CD4-positive, alpha-beta T cell treated with Interleukin-4 for 1 hour (primary cell): ENCODE results near the gene DRAM1.
A peak's percentile ranks its signal among the peaks of the same experiment; 100 is the strongest.
"Not testable (repeated sequence)": the region's sequence is repeated elsewhere in the genome, so short reads cannot be mapped to it uniquely, and the experiment has no call there.

ENCODE experiments used
- DNase-seq, 2 donors: peaks; one replicate each; pipeline ENCODE4 v3.0.0-alpha.2; 2020 to 2022

DRAM1 gene, protein sequence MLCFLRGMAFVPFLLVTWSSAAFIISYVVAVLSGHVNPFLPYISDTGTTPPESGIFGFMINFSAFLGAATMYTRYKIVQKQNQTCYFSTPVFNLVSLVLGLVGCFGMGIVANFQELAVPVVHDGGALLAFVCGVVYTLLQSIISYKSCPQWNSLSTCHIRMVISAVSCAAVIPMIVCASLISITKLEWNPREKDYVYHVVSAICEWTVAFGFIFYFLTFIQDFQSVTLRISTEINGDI

GRCh38 chr12:101876861-101877805, at the start of gene DRAM1:
Gene DRAM1 (plus strand): TSS chr12:101877580. CDS start chr12:101877790, 210 bp downstream.
- peak; percentile 80 to 87 for DNase-seq

DNA sequence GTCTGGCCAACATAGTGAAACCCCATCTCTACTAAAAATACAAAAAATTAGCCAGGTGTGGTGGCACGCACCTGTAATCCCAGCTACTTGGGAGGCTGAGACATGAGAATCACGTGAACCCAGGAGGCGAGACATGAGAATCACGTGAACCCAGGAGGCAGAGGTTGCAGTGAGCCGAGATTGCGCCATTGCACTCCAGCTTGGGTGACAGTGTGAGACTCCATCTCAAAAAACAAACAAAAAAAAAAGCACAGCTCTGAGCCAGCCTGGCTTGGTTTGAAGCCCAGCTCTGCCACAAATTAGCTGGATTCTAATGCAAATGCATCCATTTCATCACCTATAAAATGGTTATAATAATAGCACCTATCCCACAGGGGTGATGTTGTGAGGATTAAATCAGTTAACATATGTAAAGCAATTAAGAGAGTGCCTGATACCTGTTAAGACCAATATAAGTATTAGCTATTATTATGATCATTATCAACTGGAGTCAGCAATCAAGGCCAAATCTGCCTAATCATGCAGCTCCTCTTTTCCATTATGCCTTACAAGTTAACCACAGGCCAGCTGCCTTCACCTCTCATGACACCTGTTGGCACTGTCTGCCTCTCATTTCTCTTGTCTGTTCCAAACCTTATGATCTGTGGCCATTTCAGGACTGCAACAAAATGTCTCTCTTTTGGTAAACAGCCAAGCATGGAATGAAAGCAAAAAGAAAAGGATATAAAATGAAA, 48.8 kb upstream of the DRAM1 start:
- DNase-seq = no peak

- peak in 1 of 2 donors; percentile 7 for DNase-seq
Observed at GRCh38 chr12:101829639-101830366, 47.6 kb upstream of the DRAM1 start.

GRCh38 chr12:101830367-101831325, 46.7 kb upstream of the DRAM1 start, which contains the start of gene GNPTAB:
Gene GNPTAB (minus strand): TSS chr12:101830959. CDS start chr12:101830675, 284 bp downstream.
- peak; percentile 96 to 97 for DNase-seq

DNA sequence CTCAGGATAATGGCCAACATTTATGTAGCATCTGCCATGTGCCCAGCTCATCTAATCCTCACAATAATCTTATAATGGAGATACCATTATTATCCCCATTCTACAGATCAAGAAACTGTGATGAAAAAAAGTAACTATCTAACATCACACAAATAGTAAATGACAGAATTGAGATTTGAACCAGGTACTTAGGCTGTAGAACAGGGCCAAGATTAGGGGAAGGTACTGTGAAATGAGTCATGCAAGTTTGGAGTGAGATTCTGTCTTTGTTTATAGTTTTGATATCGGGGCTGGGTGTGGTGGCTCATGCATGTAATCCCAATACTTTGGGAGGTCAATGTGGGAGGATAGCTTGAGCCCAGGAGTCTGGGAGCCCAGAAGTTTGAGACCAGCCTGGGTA, 45.4 kb upstream of the DRAM1 start:
- no peak for DNase-seq

GRCh38 chr12:101838628-101839323, 38.6 kb upstream of the DRAM1 start:
- peak in 1 of 2 donors; percentile 48 for DNase-seq

GRCh38 chr12:101839324-101840283, 37.8 kb upstream of the DRAM1 start:
- DNase-seq = peak; percentile 73 to 78

DNA sequence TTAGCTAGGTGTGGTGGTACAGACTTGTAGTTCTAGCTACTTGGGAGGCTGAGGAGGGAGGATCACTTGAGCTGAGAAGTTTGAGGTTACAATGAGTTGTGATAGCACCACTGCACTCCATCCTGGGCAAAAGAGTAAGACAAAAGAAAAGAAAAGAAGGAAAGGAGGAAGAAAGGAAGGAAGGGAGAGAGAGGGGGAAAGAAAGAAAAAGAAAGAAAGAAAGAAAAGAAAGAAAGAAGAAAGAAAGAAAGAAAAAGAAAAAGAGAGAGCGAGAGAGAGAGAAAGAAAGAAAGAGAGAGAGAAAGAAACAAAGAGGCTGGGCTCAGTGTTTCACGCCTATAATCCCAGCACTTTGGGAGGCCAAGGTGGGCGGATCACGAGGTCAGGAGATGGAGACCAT, 36.3 kb upstream of the DRAM1 start:
- DNase-seq = no peak

GRCh38 chr12:101845137-101845711, 32.2 kb upstream of the DRAM1 start:
- DNase-seq = no peak

DNA sequence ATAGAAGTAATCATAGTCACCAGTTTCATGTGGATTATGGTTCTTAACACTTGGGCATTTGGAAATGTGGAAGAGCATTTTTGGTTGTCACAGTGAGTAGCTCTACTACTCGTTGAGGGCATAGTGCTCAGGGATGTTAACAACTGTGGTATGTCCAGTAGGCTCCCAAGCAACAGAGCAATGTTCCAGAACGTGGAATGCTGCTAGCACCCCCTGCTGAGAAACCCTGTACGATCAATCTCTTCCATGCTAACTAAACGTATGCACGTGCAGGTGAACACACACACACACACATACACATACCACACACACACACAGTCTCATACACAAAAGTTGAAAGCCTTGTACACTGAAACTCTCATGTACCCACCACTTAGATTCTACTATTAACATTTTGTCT, 30.1 kb upstream of the DRAM1 start:
- DNase-seq = no peak

GRCh38 chr12:101850199-101850598, 27.2 kb upstream of the DRAM1 start:
- DNase-seq = no peak

- DNase-seq = no peak
Observed at GRCh38 chr12:101852998-101853397, 24.4 kb upstream of the DRAM1 start.

DNA sequence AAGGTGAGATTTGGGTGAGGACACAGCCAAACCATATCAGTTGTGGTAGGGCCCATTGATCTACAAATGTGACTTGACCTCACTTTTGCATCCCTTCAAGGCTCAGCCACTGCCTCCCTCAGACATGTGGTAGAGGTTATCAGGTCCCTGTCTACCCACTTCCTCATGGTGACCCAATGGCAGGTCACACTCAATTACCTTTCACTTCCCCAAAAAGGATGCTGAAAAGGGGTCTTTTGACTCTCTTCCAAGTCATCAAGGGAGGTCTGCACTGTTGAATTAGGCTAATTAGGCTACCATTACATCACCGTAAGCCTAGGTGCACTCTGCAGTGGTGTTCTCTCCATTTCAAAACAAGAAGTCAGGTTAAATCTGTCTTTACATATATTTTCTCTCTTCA, 22.6 kb upstream of the DRAM1 start:
- no peak for DNase-seq

DNA sequence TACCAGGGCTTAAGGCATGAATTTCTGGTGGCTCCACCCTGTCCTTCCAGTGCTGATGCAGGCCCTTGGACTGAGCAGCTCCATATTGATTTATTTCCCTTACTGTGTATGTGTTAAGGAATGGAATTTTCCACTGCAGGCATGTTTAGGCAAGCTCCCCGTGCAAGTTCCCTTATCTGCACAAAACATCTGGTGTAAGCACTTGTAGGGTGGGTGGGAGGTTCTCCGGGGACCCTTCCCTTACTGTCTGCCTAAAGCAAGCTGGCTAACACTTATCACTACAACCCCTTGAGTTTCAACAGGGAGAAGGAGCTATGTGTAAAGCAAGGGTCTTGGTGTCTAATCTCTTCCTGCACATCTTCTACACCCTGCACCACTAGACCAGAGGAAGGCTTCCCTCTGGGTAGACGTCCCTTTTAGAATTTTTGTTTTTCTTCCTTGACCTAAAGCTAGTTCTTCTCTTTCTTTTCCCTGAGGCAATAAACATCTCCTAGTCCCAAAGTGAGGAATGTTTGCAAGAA, 22.0 kb upstream of the DRAM1 start:
- DNase-seq = no peak

DNA sequence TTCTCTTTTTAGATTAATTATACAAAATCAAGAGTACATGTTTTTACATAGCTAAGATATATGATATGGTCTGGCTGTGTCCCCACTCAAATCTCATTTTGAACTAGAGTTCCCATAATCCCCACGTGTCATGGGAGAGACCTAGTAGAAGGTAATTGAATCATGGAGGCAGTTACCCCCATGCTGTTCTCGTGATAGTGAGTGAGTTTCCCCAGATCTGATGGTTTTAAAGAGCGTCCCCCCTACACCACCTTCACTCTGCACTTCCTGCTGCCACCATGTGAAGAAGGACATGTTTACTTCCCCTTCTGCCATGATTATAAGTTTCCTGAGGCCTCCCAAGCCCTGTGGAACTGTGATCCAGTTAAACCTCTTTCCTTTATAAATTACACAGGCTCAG, 21.4 kb upstream of the DRAM1 start:
- no peak for DNase-seq

DNA sequence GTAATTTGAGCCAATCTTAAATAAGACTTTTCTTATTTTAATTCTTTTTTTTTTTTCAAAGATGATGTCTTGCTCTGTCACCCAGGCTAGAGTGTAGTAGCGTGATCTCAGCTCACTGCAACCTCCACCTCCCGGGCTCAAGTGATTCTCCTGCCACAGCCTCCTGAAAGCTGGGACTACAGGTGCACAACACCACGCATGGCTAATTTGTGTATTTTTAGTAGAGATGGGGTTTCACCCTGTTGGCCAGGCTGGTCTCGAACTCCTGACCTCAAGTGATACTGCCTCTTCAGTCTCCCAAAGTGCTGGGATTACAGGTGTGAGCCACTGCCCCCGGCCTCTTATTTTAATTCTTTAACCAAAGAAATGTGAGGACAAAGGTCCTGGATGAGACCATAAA, 20.8 kb upstream of the DRAM1 start:
- DNase-seq = not testable (repeated sequence)

DNA sequence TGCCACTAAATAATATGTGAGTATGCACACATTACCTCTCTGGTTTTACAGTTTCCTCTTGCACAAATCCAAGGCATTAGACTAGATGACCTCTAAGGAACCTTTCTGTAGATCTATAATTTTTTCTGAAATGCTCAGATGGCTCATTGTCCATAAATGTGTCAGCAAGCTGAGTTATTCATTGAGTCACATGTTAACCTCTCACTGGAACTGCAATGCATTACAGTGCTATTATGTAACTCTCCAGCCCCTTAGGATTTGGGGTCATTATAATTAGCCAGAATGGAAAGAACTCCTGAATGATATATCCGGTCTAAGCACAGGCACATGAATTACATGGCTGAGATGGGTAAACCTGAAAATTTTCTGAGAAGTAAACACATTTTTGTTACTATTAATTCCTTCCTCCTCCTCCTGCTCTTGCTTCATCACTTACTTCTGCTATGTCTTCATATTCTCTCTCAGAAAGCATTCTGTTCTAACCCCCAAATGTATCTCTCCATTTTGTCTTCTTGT, 20.3 kb upstream of the DRAM1 start:
- no peak for DNase-seq

- DNase-seq = no peak
Observed at GRCh38 chr12:101858361-101858760, 19.0 kb upstream of the DRAM1 start.
